Esophagus squamous epithelium (tissue), 5 donors: ENCODE results near the gene ECPAS. TPM values are rescaled to one million over a fixed set of nuclear protein-coding genes. Genes with fewer than 3 reads are reported as not detected.
"Not testable (repeated sequence)": the region's sequence is repeated elsewhere in the genome, so short reads cannot be mapped to it uniquely, and the experiment has no call there.

Experiments
- DNase-seq: peaks from one replicate; lab custom pipeline; 2025; lab: John Stamatoyannopoulos, UW
- H3K27ac ChIP-seq, 4 donors: fragments of 200-600 bp; sonication (generic); one replicate each; pipeline ENCODE4 v1.5.1; 2016 to 2019; ENCODE audit warnings: mild to moderate bottlenecking in 1 of 4
- H3K27me3 ChIP-seq, 4 donors: fragments of 200-600 bp; sonication (generic); 1 replicate in 3 of 4; 2 replicates in 1 of 4; pipeline versions ENCODE4 v1.5.1 to v1.6.0; 2017 to 2021; ENCODE audit warnings: antibody characterized with exemption in 1 of 4
- H3K36me3 ChIP-seq, 3 donors: fragments of 200-600 bp; sonication (generic); one replicate each; pipeline ENCODE4 v1.5.1; 2016 to 2019
- H3K4me1 ChIP-seq, 3 donors: fragments of 200-600 bp; sonication (generic); one replicate each; pipeline ENCODE4 v1.5.1; 2017 to 2019
- H3K4me3 ChIP-seq, 4 donors: fragments of 200-600 bp; sonication (generic); 1 replicate in 3 of 4; 2 replicates in 1 of 4; pipeline ENCODE4 v1.5.1; 2016 to 2019; ENCODE audit warnings: mild to moderate bottlenecking in 2 of 4, moderate library complexity in 1 of 4
- H3K9me3 ChIP-seq, 3 donors: fragments of 200-600 bp; sonication (generic); one replicate each; pipeline ENCODE4 v1.5.1; 2016 to 2019
- CTCF ChIP-seq, 6 experiments: fragments of 450-650 bp in 4 of 6; fragments of 200-600 bp in 2 of 6; sonication (generic) in 2 of 6; IDR thresholded peaks; one replicate each; pipeline ENCODE4 v1.5.1; 2016 to 2019; ENCODE audit warnings: antibody characterized with exemption in 6 of 6, mild to moderate bottlenecking in 4 of 6, moderate library complexity in 4 of 6
- POLR2A ChIP-seq, 4 donors: fragments of 450-650 bp; IDR thresholded peaks; one replicate each; pipeline ENCODE4 v1.6.1; 2017; ENCODE audit warnings: antibody characterized with exemption in 4 of 4, mild to moderate bottlenecking in 4 of 4, moderate library complexity in 3 of 4
- WGBS, 2 donors: methylation state at CpG; one replicate each; pipeline ENCODE4 v1.1.5; 2018; 5-methylcytosine and 5-hydroxymethylcytosine counted together
- intact Hi-C: fragments of 100-400 bp; cut with DNase I; formaldehyde crosslinking; loops from one replicate; pipeline ENCODE4 v1.15.0; 2022
- total RNA-seq, 4 donors: library from RNA; depleted of rRNA; stranded (reverse); fragments of >200 nt; gene quantifications; one replicate each; pipeline ENCODE4 v1.1.0, GENCODE V29; 2016
- donor health status: DM: yes; HTN: yes; CAD: no.

ECPAS gene
- total RNA-seq, 4 donors from 2014 or later, result 35.6 to 76.9 (median 47.4) TPM

GRCh38 chr9:111514967-111515366 is 30.8 kb upstream of the ECPAS start:
- intact Hi-C loops, result no loop called here
- no peak overlapping the region for H3K4me3 ChIP-seq
- H3K36me3 ChIP-seq, result no peaks in the 10 kb centered on the region
- no peak for TF ChIP-seq POLR2A (IDR thresholded peaks at IDR 0.05)
- no peak for TF ChIP-seq CTCF (IDR thresholded peaks at IDR 0.05)
- H3K27me3 ChIP-seq, result peaks cover 0 to 12% (median 0%) of the 10 kb centered on the region in 4 donors
- no peak overlapping the region for H3K27ac ChIP-seq
- peaks cover 0 to 11% (median 0%) of the 10 kb centered on the region in 3 donors for H3K9me3 ChIP-seq
- no peak for DNase-seq
- peaks cover 0 to 11% (median 0%) of the 10 kb centered on the region in 3 donors for H3K4me1 ChIP-seq

- Histone ChIP-seq H3K9me3 (peaks cover 0 to 11% (median 0%) of the 10 kb centered on the region in 3 donors), H3K4me1 (peaks cover 0 to 11% (median 0%) of the 10 kb centered on the region in 3 donors)
- H3K27ac ChIP-seq, H3K36me3 ChIP-seq, H3K27me3 ChIP-seq, DNase-seq, intact Hi-C loops, H3K4me3 ChIP-seq: not testable (repeated sequence)
- WGBS, 2 donors, result 75 to 92% methylated on average over 6 of the region's 6 CpGs
These were observed 27.4 kb upstream of the ECPAS start for GRCh38 chr9:111511581-111511980.

GRCh38 chr9:111502506-111502905 is 18.3 kb upstream of the ECPAS start:
- 40% methylated on average over 1 of the region's 3 CpGs; no CpG with 5 or more reads in 1 of the 2 donors for WGBS, 2 donors
- Histone ChIP-seq H3K27me3 (peaks cover 0 to 15% (median 0%) of the 10 kb centered on the region in 4 donors), H3K36me3 (no peaks in the 10 kb centered on the region), H3K9me3 (peaks cover 0 to 16% (median 0%) of the 10 kb centered on the region in 3 donors), H3K4me3 (no peak overlapping the region), H3K27ac (no peak overlapping the region), H3K4me1 (peaks cover 0 to 17% (median 0%) of the 10 kb centered on the region in 3 donors)
- TF ChIP-seq POLR2A (IDR thresholded peaks at IDR 0.05), result no peak
- TF ChIP-seq CTCF (IDR thresholded peaks at IDR 0.05), result no peak
- no peak for DNase-seq
- intact Hi-C loops, result no loop called here

- peaks cover 0 to 17% (median 0%) of the 10 kb centered on the region in 3 donors for H3K4me1 ChIP-seq
- no peak for TF ChIP-seq POLR2A (IDR thresholded peaks at IDR 0.05)
- TF ChIP-seq CTCF (IDR thresholded peaks at IDR 0.05), result no peak
These were observed 17.5 kb upstream of the ECPAS start for GRCh38 chr9:111501648-111502047.

GRCh38 chr9:111501005-111501562 is 16.9 kb upstream of the ECPAS start:
- intact Hi-C loops, result no loop called here
- no peak for TF ChIP-seq POLR2A (IDR thresholded peaks at IDR 0.05)
- TF ChIP-seq CTCF (IDR thresholded peaks at IDR 0.05), result no peak
- WGBS, 2 donors, result 50 to 93% methylated on average over 1 to 3 of the region's 16 CpGs
- Histone ChIP-seq H3K4me3 (no peak overlapping the region), H3K9me3 (peaks cover 0 to 16% (median 0%) of the 10 kb centered on the region in 3 donors), H3K4me1 (peaks cover 0 to 17% (median 0%) of the 10 kb centered on the region in 3 donors), H3K36me3 (no peaks in the 10 kb centered on the region), H3K27me3 (peaks cover 0 to 25% (median 0%) of the 10 kb centered on the region in 4 donors), H3K27ac (no peak overlapping the region)
- DNase-seq, result no peak

More at GRCh38 chr9:111501648-111502047, 17.5 kb upstream of the ECPAS start:
- H3K9me3 ChIP-seq, result peaks cover 0 to 16% (median 0%) of the 10 kb centered on the region in 3 donors
- WGBS, 2 donors, result 73 to 89% methylated on average over 3 to 4 of the region's 6 CpGs
- no peak overlapping the region for H3K27ac ChIP-seq
- H3K36me3 ChIP-seq, result no peaks in the 10 kb centered on the region
- no peak overlapping the region for H3K4me3 ChIP-seq
- intact Hi-C loops, result no loop called here
- H3K27me3 ChIP-seq, result peaks cover 0 to 21% (median 0%) of the 10 kb centered on the region in 4 donors
- no peak for DNase-seq

GRCh38 chr9:111497196-111497595 is 13.0 kb upstream of the ECPAS start:
- WGBS, 2 donors, result 75 to 100% methylated on average over 1 to 2 of the region's 2 CpGs
- DNase-seq, intact Hi-C loops, H3K36me3 ChIP-seq, H3K4me1 ChIP-seq, H3K27ac ChIP-seq, H3K4me3 ChIP-seq, H3K9me3 ChIP-seq: not testable (repeated sequence)
- H3K27me3 ChIP-seq, result peaks cover 0 to 52% (median 0%) of the 10 kb centered on the region in 4 donors
